ENCODE data around the gene DNAJC10.

DNA sequence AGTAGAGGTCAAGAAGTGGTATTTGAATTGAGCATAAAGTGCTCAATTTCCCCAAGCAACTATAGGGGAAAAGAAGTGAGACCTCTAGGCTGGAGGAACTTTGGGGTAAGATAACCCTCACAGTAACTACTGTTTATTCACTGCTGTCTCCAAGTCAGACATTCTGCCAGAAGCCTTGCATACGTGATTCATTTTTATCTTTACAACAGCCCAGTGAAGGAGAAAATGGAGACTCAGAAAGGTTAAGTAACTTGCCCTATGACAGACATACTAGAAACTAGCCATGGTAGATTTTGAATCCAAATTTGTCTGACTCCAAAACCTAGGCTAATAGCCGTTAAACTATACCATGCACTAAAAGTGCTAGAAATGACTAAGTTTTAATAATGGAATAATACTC lies 28.4 kb downstream of the DNAJC10 start:
- TF ChIP-seq, protein P1, sequence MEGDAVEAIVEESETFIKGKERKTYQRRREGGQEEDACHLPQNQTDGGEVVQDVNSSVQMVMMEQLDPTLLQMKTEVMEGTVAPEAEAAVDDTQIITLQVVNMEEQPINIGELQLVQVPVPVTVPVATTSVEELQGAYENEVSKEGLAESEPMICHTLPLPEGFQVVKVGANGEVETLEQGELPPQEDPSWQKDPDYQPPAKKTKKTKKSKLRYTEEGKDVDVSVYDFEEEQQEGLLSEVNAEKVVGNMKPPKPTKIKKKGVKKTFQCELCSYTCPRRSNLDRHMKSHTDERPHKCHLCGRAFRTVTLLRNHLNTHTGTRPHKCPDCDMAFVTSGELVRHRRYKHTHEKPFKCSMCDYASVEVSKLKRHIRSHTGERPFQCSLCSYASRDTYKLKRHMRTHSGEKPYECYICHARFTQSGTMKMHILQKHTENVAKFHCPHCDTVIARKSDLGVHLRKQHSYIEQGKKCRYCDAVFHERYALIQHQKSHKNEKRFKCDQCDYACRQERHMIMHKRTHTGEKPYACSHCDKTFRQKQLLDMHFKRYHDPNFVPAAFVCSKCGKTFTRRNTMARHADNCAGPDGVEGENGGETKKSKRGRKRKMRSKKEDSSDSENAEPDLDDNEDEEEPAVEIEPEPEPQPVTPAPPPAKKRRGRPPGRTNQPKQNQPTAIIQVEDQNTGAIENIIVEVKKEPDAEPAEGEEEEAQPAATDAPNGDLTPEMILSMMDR (IDR thresholded peaks at IDR 0.05): no peak
- TF ChIP-seq POLR2AphosphoS5 (IDR thresholded peaks at IDR 0.05; ENCODE audit: insufficient read depth in 1 of 2, low read depth in 1 of 2): no peak

All from vagina (tissue), 2 donors.